ENCODE results near the gene CTSD. TPM values are rescaled to one million over a fixed set of nuclear protein-coding genes. Genes with fewer than 3 reads are reported as not detected.

The CTSD gene
- total RNA-seq, 2 experiments from 2014 or later, result 192 to 208 TPM

- DNase-seq (no peak), ATAC-seq (ENCODE audit: low read depth) (no peak)
- H3K27ac Mint-ChIP-seq, result no peak overlapping the region
- POLR2A ChIA-PET, result no interaction called here
- peaks cover 35% of the 10 kb centered on the region for H3K27me3 Mint-ChIP-seq
- H3K9me3 Mint-ChIP-seq, result peaks cover 13% of the 10 kb centered on the region
- H3K4me3 Mint-ChIP-seq, result no peak overlapping the region
- no peaks in the 10 kb centered on the region for H3K36me3 Mint-ChIP-seq
- peaks cover 13% of the 10 kb centered on the region for H3K4me1 Mint-ChIP-seq
Measured at GRCh38 chr11:1738380-1738779, 25.3 kb downstream of the CTSD start.

- no peak overlapping the region for H3K27ac Mint-ChIP-seq
- POLR2A ChIA-PET, result no interaction called here
- H3K36me3 Mint-ChIP-seq, result no peaks in the 10 kb centered on the region
- ATAC-seq (ENCODE audit: low read depth) (no peak), DNase-seq (no peak)
- peaks cover 37% of the 10 kb centered on the region for H3K27me3 Mint-ChIP-seq
- H3K4me3 Mint-ChIP-seq, result no peak overlapping the region
- H3K4me1 Mint-ChIP-seq, result peaks cover 13% of the 10 kb centered on the region
- peaks cover 13% of the 10 kb centered on the region for H3K9me3 Mint-ChIP-seq
Measured at GRCh38 chr11:1737080-1737757, 26.5 kb downstream of the CTSD start.

GRCh38 chr11:1736447-1736992, 27.2 kb downstream of the CTSD start:
- no peak for ATAC-seq (ENCODE audit: low read depth)
- DNase-seq, result no peak
- Mint-ChIP-seq H3K4me1 (peaks cover 16% of the 10 kb centered on the region), H3K27me3 (peaks cover 40% of the 10 kb centered on the region), H3K36me3 (no peaks in the 10 kb centered on the region), H3K27ac (no peak overlapping the region), H3K4me3 (no peak overlapping the region), H3K9me3 (peaks cover 15% of the 10 kb centered on the region)
- POLR2A ChIA-PET, result no interaction called here

- Mint-ChIP-seq H3K9me3 (peaks cover 19% of the 10 kb centered on the region), H3K4me3 (no peak overlapping the region), H3K27me3 (peaks cover 37% of the 10 kb centered on the region)
Measured at GRCh38 chr11:1735271-1735670, 28.5 kb downstream of the CTSD start.

GRCh38 chr11:1734641-1735081, 29.1 kb downstream of the CTSD start:
- DNase-seq (no peak), ATAC-seq (ENCODE audit: low read depth) (no peak)
- Mint-ChIP-seq H3K27me3 (peaks cover 33% of the 10 kb centered on the region), H3K4me1 (peaks cover 34% of the 10 kb centered on the region), H3K4me3 (peak overlapping the region; percentile 49), H3K9me3 (peaks cover 19% of the 10 kb centered on the region), H3K27ac (peak overlapping the region; percentile 46), H3K36me3 (no peaks in the 10 kb centered on the region)
- POLR2A ChIA-PET, result interaction anchor here (0.6 to 1.8 kb wide), 2 partner anchors 15 to 88 kb away, joined by 3 to 6 read pairs; no protein-coding TSS in a partner anchor

More at GRCh38 chr11:1735271-1735670, 28.5 kb downstream of the CTSD start:
- ATAC-seq (ENCODE audit: low read depth) (no peak), DNase-seq (no peak)
- Mint-ChIP-seq H3K4me1 (peaks cover 28% of the 10 kb centered on the region), H3K27ac (no peak overlapping the region), H3K36me3 (no peaks in the 10 kb centered on the region)
- POLR2A ChIA-PET, result interaction anchor here (1.8 kb wide), 1 partner anchor 14 kb away, joined by 6 read pairs; no protein-coding TSS in a partner anchor

- Mint-ChIP-seq H3K27ac (peak overlapping the region; percentile 46), H3K4me3 (peak overlapping the region; percentile 49), H3K27me3 (peaks cover 26% of the 10 kb centered on the region), H3K36me3 (no peaks in the 10 kb centered on the region), H3K4me1 (peaks cover 40% of the 10 kb centered on the region), H3K9me3 (peaks cover 19% of the 10 kb centered on the region)
- no peak for DNase-seq
- POLR2A ChIA-PET, result interaction anchor here (0.6 to 1.8 kb wide), 3 partner anchors 15 to 88 kb away, joined by 3 to 6 read pairs (median 3); no protein-coding TSS in a partner anchor
- ATAC-seq (ENCODE audit: low read depth), result peak; percentile 49
Measured at GRCh38 chr11:1733716-1734640, 29.7 kb downstream of the CTSD start.

GRCh38 chr11:1733009-1733715, 30.6 kb downstream of the CTSD start:
- Mint-ChIP-seq H3K36me3 (no peaks in the 10 kb centered on the region), H3K4me3 (no peak overlapping the region), H3K27me3 (peaks cover 24% of the 10 kb centered on the region), H3K4me1 (peaks cover 46% of the 10 kb centered on the region), H3K27ac (peak overlapping the region; percentile 37), H3K9me3 (peaks cover 16% of the 10 kb centered on the region)
- no peak for DNase-seq
- POLR2A ChIA-PET, result interaction anchor here (0.9 to 1.8 kb wide), 2 partner anchors 16 to 32 kb away, joined by 3 to 6 read pairs; no protein-coding TSS in a partner anchor
- ATAC-seq (ENCODE audit: low read depth), result no peak

GRCh38 chr11:1732418-1733008, 31.2 kb downstream of the CTSD start:
- H3K9me3 Mint-ChIP-seq, result peaks cover 16% of the 10 kb centered on the region
- peaks cover 28% of the 10 kb centered on the region for H3K27me3 Mint-ChIP-seq
- DNase-seq (no peak), ATAC-seq (ENCODE audit: low read depth) (no peak)
- no peak overlapping the region for H3K27ac Mint-ChIP-seq
- H3K4me1 Mint-ChIP-seq, result peaks cover 52% of the 10 kb centered on the region
- no peaks in the 10 kb centered on the region for H3K36me3 Mint-ChIP-seq
- H3K4me3 Mint-ChIP-seq, result no peak overlapping the region
- POLR2A ChIA-PET, result no interaction called here

GRCh38 chr11:1731451-1732059, 32.2 kb downstream of the CTSD start:
- DNase-seq (no peak), ATAC-seq (ENCODE audit: low read depth) (no peak)
- Mint-ChIP-seq H3K27ac (peak overlapping the region; percentile 59), H3K27me3 (peaks cover 29% of the 10 kb centered on the region), H3K4me3 (no peak overlapping the region), H3K36me3 (no peaks in the 10 kb centered on the region), H3K9me3 (peaks cover 13% of the 10 kb centered on the region), H3K4me1 (peaks cover 58% of the 10 kb centered on the region)
- POLR2A ChIA-PET, result no interaction called here

GRCh38 chr11:1730059-1730629, 33.6 kb downstream of the CTSD start:
- POLR2A ChIA-PET, result interaction anchor here (1.3 kb wide), 1 partner anchor 32 kb away, joined by 3 read pairs; no protein-coding TSS in a partner anchor
- H3K27ac Mint-ChIP-seq, result peak overlapping the region; percentile 80
- H3K27me3 Mint-ChIP-seq, result peaks cover 18% of the 10 kb centered on the region
- peaks cover 6% of the 10 kb centered on the region for H3K9me3 Mint-ChIP-seq
- peaks cover 60% of the 10 kb centered on the region for H3K4me1 Mint-ChIP-seq
- no peak for DNase-seq
- no peaks in the 10 kb centered on the region for H3K36me3 Mint-ChIP-seq
- no peak for ATAC-seq (ENCODE audit: low read depth)
- H3K4me3 Mint-ChIP-seq, result peak overlapping the region; percentile 41

GRCh38 chr11:1729692-1730011, 34.1 kb downstream of the CTSD start:
- H3K4me1 Mint-ChIP-seq, result peaks cover 60% of the 10 kb centered on the region
- peak overlapping the region; percentile 41 for H3K4me3 Mint-ChIP-seq
- peaks cover 16% of the 10 kb centered on the region for H3K27me3 Mint-ChIP-seq
- no peaks in the 10 kb centered on the region for H3K36me3 Mint-ChIP-seq
- H3K27ac Mint-ChIP-seq, result peak overlapping the region; percentile 80
- POLR2A ChIA-PET, result interaction anchor here (1.3 kb wide), 1 partner anchor 33 kb away, joined by 3 read pairs; no protein-coding TSS in a partner anchor
- DNase-seq (no peak), ATAC-seq (ENCODE audit: low read depth) (no peak)
- H3K9me3 Mint-ChIP-seq, result peaks cover 6% of the 10 kb centered on the region

Measured in activated naive CD8-positive, alpha-beta T cell treated with anti-CD3 and anti-CD28 coated beads, Interleukin-2, amount 10 ng/mL, durations not matched to agents 7 days and 5 days (primary cell).